HG02885 (cell line): ENCODE data around the gene MOB1B.
A peak's percentile ranks its signal among the peaks of the same experiment; 100 is the strongest.

Experiments used
- ATAC-seq: cut with Tn5 transposase; IDR thresholded peaks from one replicate; pipeline ENCODE4 v1.9.1; 2021; ENCODE audit warnings: mild to moderate bottlenecking; ENCODE audit not compliant: unreplicated experiment, poor library complexity

MOB1B gene

DNA sequence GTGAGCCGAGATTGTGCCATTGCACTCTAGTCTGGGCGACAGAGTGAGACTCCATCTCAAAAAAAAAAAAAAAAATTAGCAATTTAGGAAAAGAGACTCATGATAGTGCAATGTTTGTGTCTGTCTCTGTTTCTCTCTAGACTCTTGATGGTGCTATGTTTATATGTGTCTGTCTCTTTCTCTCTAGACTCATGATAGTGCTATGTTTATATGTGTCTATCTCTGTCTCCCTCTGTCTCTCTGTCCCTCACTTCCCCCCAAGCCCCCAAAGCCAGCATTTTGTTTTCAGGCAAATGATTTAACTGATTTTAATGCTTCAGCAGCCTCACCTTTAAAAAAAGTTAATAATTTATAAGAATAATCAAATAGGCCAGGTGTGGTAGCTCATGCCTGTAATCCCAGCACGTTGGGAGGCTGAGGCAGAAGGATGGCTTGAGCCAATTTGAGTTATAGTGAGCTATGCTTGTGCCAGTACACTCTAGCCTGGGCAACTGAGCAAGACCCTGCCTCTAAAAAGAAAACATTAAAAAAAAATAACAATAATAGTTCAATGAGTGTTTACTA, 6.9 kb downstream of the MOB1B start:
- no peak for ATAC-seq

- ATAC-seq, result no peak
Measured at GRCh38 chr4:70914000-70914399, 11.8 kb downstream of the MOB1B start.

GRCh38 chr4:70914631-70915030, 12.5 kb downstream of the MOB1B start:
- no peak for ATAC-seq

DNA sequence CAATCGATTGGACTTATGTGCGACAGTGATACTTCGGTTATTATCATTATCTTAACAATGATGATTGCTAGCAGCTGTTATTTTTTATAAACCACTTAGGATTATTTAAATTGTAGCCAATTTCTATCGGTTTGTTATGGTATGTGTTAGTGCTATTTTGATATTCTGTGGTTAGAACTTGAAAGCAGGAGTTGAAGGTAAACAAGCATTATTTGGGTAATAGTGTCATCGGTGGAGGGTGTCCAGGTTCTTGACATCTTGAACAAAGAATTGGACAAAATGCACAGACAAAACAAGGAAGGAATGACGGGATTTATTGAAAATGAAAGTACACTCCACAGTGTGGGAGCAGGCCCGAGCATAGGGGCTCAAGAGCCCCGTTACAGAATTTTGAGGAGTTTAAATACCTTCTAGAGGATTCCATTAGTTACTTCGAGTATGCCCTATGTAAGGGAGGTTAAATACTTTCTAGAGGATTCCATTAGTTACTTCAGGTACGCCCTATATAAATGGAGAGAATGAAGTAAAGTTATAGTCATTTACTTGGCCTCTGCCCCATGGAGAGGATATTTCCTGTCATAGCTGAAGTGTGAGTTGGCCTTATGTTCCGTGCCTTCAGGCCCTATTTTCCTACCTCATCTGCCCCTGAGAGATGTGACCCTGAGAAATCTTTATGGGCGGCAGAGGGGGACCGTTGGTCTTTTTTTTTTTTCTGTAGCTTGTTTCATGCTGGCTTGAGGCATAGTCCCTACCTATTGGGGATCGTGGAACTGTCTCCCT, 13.1 kb downstream of the MOB1B start:
- no peak for ATAC-seq

- peak; percentile 69 for ATAC-seq
Measured at GRCh38 chr4:70915874-70916559, 13.8 kb downstream of the MOB1B start.

GRCh38 chr4:70920592-70920991, 18.4 kb downstream of the MOB1B start:
- ATAC-seq, result no peak

DNA sequence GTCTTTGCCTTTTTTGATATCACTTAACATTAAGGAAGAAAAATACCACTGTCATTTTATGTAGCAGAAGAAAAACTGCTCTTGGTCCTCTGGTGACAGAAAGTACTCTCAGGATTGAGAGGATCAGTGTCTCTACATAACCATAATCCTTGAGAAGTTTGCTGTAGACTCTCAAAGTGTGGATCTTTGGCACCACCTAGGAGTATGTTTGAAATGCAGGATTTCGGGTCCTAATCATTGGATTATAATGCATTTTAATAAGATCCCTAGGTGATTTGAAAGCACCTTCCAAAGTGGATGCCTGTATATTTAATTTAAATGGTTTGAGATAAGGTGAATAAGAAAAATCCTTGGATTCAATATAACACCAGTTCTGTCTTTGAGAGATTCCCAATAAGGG, 23.2 kb downstream of the MOB1B start:
- ATAC-seq, result no peak

DNA sequence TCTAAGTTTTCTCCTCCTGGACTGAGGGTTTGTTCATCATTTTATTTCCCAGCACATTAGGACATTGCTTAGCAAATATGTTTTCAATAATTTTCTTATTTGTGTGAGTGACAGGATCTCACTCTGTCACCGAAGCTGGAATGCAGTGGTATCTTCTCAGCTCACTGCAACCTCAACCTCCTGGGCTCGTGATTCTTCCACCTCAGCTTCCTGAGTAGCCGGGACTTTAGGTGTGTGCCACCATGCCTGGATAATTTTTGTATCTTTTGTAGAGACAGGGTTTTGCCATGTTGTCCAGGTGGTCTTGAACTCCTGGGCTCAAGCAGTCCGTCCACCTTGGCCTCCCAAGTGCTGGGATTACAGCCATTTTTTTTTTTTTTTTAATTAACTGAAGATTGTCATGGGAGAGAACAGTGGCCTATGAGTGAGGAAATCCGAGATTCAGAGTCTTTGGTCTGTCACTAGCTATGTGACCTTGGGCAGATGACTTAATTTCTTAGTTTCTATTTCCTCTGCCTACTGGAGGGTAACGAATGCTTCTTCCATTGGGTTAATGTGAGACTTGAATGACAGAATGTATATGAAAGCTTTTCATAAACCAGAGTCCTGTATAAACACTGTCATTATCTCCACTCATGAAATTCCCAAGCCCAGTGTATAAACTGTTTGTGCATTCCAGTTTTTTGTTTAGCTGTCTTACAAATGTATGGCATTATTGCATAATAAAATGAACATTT, 23.9 kb downstream of the MOB1B start:
- peak; percentile 79 for ATAC-seq

DNA sequence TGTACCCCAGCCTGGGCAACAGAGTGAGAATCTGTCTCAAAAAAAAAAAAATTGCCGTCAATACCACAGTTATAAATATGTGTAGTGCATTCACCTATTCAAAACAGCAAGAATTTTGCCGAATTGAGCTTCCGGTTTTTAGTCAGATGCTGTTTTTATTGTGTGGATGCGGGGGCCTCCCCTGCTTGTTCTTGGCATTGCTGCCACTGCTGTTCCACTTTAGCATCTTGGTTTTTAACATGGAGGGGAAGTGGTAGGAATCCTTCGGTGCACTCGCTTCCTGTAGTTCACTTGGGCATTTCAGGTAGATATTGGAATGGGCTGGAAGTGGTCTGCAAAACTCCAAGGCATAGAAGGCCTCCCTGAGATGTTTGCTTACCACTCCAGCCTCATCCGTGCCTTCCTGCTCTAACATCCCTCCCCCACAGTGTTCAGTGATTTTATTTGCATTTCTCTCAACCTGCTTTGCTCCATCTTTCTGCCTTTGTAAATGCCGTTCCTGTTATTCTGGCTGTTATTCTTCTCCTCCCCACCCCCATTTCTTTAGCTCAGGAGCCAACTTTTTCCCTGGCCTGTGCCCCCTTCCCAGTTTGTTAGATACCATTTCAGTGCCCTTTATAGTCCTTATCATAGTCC, 25.5 kb downstream of the MOB1B start:
- peak; percentile 53 for ATAC-seq

GRCh38 chr4:70930530-70931256, 28.5 kb downstream of the MOB1B start:
- ATAC-seq, result no peak

GRCh38 chr4:70931347-70931746, 29.2 kb downstream of the MOB1B start:
- ATAC-seq, result no peak

DNA sequence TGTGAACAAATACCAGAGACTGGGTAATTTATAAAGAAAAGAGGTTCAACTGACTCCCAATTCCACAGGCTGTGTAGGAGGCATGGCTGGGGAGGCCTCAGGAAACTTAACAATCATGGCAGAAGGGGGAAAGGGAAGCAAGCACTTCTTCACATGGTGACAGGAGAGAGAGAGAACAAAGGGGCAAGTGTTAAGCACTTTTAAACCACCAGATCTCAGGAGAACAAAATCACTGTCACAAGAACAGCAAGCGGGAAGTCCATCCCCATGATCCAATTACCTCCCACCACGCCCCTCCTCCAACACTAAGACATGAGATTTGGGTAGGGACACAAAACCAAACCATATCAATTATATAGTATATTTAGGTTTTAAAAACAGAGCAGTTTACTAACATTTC, 30.8 kb downstream of the MOB1B start:
- no peak for ATAC-seq

DNA sequence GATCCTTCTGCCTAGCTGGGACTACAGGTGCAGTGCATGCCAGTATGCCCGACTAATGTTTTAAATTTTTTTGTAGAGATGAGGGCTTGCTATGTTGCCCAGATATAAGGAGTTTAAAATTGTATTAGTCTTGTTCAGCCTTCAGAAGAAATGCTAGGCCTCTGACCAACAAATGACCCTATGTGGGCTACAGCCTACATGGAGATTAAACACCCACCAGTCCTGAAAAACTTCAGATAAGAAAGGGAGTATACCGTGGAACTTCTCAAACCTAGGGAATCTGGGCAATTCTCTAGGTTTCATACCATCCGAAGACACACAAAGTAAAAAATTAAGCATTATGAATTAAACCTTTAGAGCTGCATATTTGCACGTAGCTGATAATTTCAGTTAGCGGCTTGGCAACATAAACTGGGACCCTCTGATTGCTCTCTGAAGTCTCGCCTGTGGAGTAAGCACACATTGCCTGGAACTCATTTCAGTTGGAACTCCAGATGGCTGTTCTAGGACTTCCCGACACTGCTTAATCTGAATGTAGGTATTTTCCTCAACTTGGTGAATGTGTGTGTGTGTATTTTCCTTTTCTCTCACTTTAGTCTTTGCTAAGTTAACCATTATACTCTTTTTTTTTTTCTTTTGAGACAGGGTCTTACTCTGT, 33.0 kb downstream of the MOB1B start:
- ATAC-seq, result no peak

- no peak for ATAC-seq
Measured at GRCh38 chr4:70936200-70936787, 34.1 kb downstream of the MOB1B start.

- ATAC-seq, result no peak
Measured at GRCh38 chr4:70938086-70938485, 35.9 kb downstream of the MOB1B start.

- ATAC-seq, result no peak
Measured at GRCh38 chr4:70940134-70940533, 38.0 kb downstream of the MOB1B start.

- peak; percentile 88 for ATAC-seq
Measured at GRCh38 chr4:70943114-70943513, 40.9 kb downstream of the MOB1B start.

DNA sequence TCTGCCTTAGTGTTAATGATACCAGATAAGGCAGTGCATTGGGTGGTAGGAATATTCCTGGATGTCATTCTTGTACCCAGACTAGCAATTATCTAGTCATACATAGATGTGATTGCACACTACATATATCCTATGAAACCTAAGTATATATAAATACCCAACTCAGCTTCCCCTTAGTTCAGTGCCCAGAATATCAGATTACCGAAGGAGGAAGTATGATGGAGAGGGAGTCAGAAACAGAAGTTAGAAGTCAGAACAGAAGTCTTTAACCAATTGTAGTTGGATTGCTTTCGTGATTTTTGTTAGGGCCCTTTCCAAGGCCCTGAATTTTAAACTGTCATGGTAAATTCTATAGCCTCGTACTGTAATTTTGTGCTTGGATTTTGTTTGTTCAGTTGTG, 42.9 kb downstream of the MOB1B start:
- ATAC-seq, result no peak

- ATAC-seq, result no peak
Measured at GRCh38 chr4:70945452-70946055, 43.4 kb downstream of the MOB1B start.
